ENCODE measurements around the gene CCL11. TPM values are rescaled to one million over a fixed set of nuclear protein-coding genes. Genes with fewer than 3 reads are reported as not detected.

The CCL11 gene
- total RNA-seq, 1 donor from 2014 or later = 0.98 TPM

DNA sequence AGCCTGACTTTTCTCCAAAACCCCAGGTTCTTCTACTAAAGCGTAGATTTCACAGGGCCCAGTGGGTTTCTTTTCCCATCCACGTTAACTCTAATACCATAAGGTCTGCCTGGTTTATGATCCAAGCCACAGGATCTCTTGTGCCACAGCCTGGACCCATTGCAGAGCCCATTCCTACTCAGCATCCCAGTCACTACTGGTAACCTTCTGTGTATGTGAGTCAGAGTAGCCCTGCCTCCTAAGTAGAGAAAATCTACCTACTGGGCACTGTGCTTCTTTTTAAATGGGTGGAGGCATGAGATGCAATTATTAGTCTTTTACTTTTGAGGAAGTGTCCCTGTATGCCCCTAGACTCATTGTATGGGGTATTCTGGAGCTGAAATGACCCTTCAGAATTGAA, 13.5 kb downstream of the CCL11 start:
- Histone ChIP-seq H3K9me3 (no peaks in the 10 kb centered on the region), H3K4me1 (peaks cover 6% of the 10 kb centered on the region), H3K36me3 (no peaks in the 10 kb centered on the region), H3K27ac (no peak overlapping the region), H3K4me3 (no peak overlapping the region), H3K27me3 (no peaks in the 10 kb centered on the region)
- DNase-seq (no peak), ATAC-seq (no peak)
- TF ChIP-seq, protein P1, sequence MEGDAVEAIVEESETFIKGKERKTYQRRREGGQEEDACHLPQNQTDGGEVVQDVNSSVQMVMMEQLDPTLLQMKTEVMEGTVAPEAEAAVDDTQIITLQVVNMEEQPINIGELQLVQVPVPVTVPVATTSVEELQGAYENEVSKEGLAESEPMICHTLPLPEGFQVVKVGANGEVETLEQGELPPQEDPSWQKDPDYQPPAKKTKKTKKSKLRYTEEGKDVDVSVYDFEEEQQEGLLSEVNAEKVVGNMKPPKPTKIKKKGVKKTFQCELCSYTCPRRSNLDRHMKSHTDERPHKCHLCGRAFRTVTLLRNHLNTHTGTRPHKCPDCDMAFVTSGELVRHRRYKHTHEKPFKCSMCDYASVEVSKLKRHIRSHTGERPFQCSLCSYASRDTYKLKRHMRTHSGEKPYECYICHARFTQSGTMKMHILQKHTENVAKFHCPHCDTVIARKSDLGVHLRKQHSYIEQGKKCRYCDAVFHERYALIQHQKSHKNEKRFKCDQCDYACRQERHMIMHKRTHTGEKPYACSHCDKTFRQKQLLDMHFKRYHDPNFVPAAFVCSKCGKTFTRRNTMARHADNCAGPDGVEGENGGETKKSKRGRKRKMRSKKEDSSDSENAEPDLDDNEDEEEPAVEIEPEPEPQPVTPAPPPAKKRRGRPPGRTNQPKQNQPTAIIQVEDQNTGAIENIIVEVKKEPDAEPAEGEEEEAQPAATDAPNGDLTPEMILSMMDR (IDR thresholded peaks at IDR 0.05) = no peak
- intact Hi-C loops (cut with DNase I) = no loop called here

DNA sequence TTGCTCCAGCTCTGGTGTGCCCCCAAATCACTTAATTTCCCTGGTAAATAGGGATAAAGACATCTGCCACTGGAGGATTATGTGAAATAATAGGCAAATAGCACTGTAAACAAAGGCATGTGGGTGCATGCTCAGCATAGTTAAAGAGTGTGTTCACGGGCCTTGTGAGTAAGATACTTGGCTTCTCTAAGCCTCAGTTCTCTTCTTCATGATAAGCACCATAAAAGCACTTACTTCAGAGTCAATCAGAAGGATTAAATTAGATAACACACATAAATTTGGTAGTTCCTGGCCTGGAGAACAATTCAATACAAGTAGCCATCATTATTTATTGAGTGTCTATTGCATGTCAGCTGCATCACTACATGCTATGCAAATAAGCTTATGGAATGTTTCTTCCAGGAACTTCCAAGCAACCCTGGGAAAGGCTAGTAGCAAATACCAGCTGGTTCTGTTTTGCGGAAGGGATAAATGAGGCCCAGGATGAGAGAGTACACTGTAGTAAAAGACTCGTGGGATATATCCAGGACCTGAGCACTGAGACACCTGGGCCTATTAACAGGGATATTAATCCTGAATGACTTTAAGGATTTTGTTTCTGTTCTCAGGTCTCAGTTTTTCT, 14.5 kb downstream of the CCL11 start:
- no peaks in the 10 kb centered on the region for H3K27me3 ChIP-seq
- H3K36me3 ChIP-seq = no peaks in the 10 kb centered on the region
- no peak for ATAC-seq
- peaks cover 6% of the 10 kb centered on the region for H3K4me1 ChIP-seq
- no peak overlapping the region for H3K27ac ChIP-seq
- H3K9me3 ChIP-seq = no peaks in the 10 kb centered on the region
- no peak overlapping the region for H3K4me3 ChIP-seq
- intact Hi-C loops (cut with DNase I) = loop anchor here (10.0 kb wide), 1 partner anchor 95 kb away; no protein-coding TSS in a partner anchor
- TF ChIP-seq, protein P1 (IDR thresholded peaks at IDR 0.05) = no peak
- DNase-seq = no peak

DNA sequence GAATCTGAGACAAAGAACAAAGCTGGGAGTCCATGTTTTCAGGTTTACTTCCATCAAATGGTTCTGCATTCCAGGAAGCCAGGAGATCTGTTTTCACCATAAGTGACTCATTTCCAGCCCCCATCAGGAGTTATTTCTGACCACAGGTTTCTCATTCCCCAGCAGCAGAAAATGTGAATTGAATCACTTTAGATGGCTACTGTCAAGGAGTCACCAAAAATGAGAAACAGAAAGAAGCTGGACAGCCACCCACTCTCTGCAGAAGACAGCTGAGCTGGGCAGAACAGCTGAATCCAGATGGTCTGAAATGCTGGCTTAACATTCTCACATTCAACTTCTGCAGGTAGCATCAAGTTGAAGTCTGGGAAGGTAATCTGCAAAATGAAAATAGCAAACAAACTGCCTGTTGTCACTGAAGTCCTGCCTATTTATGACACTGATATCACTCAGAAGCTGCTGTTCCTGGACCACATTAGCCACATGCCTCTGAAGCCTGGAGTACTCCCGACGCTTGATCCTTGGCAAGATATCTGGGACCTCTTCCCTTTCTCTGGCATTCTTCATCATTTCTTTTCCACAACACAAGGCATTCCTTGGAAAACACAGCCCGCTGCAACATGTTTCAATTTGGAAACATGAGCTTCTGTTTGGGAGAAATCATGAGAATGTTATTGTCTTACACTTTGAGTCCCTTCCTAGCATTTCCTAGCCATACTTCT, 15.3 kb downstream of the CCL11 start:
- peaks cover 6% of the 10 kb centered on the region for H3K4me1 ChIP-seq
- intact Hi-C loops (cut with DNase I) = loop anchor here (10.0 kb wide), 1 partner anchor 96 kb away; no protein-coding TSS in a partner anchor
- no peak for ATAC-seq
- H3K4me3 ChIP-seq = no peak overlapping the region
- TF ChIP-seq, protein P1 (IDR thresholded peaks at IDR 0.05) = no peak
- no peaks in the 10 kb centered on the region for H3K36me3 ChIP-seq
- DNase-seq = no peak
- H3K9me3 ChIP-seq = no peaks in the 10 kb centered on the region
- no peak overlapping the region for H3K27ac ChIP-seq
- H3K27me3 ChIP-seq = no peaks in the 10 kb centered on the region

DNA sequence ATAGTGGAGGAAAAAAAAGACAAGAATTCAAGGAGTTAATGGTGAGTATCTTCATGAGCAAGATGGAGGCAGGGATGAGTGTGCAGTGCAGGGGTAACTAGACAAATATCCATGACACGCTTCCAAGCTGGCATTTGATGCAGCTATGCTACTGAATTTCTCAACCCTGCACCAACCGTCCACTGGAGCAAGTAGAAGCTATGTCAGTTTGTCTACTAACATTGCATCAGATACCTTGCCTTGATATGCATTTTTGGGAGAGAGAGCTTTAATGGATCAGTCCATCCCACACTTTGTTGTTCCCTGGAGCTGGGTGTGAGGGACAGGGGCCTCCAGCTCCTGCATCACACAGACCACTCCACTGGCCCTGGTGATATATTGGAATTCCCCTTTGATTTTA, 16.4 kb downstream of the CCL11 start:
- Histone ChIP-seq H3K27ac (no peak overlapping the region), H3K4me3 (no peak overlapping the region), H3K4me1 (peaks cover 16% of the 10 kb centered on the region), H3K36me3 (no peaks in the 10 kb centered on the region), H3K9me3 (no peaks in the 10 kb centered on the region), H3K27me3 (no peaks in the 10 kb centered on the region)
- DNase-seq (no peak), ATAC-seq (no peak)
- TF ChIP-seq, protein P1 (IDR thresholded peaks at IDR 0.05) = no peak
- intact Hi-C loops (cut with DNase I) = loop anchor here (10.0 kb wide), 1 partner anchor 97 kb away; no protein-coding TSS in a partner anchor

- H3K27me3 ChIP-seq = no peaks in the 10 kb centered on the region
- H3K4me3 ChIP-seq = no peak overlapping the region
- intact Hi-C loops (cut with DNase I) = loop anchor here (10.0 kb wide), 1 partner anchor 98 kb away; no protein-coding TSS in a partner anchor
- peaks cover 22% of the 10 kb centered on the region for H3K4me1 ChIP-seq
- no peak overlapping the region for H3K27ac ChIP-seq
- TF ChIP-seq, protein P1 (IDR thresholded peaks at IDR 0.05) = no peak
- H3K36me3 ChIP-seq = no peaks in the 10 kb centered on the region
- H3K9me3 ChIP-seq = no peaks in the 10 kb centered on the region
- ATAC-seq (no peak), DNase-seq (no peak)
These were observed 17.1 kb downstream of the CCL11 start for GRCh38 chr17:34302636-34303035.
